ENCODE measurements around the gene NOTUM.
"Not testable (repeated sequence)": the region's sequence is repeated elsewhere in the genome, so short reads cannot be mapped to it uniquely, and the experiment has no call there.

Gene NOTUM

GRCh38 chr17:81996232-81996756 is 35.3 kb upstream of the NOTUM start:
- no peak for DNase-seq

DNA sequence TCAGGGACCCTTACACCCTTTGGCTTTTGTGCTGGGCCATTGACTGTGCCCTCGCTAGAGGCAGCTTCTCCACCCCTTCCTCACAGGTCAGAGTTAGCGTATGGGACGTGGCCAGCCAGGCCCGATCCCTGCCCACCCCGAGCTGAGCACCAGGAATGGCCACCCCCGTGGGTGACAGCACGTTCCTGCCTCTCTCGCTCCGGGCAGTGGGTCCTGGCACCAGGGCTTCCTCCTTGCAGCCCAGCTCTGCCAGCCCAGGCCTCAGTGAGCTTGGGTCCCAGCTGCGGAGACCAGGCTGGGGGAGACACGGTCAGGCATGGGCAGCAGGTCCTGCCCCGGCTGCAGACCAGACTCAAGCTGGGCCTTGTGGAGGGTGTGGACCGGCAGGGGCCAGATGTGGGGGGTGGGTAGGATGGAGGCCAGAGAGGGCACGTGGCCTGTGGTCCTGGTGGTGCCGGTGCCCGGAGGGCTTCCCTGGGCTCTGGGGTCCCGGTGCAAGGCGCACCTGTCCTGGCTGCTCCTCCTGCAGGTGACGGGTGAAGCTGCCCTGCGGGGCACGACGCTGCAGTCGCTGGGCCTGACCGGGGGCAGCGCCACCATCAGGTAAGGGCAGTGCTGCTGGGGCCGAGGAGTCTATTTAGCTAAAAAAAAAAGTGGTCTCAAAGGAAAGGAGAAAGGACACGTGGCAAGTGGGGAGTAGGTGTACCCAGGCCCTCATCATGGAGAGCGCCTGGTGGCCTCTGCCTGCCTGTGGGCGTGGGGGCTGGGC is 34.7 kb upstream of the NOTUM start:
- no peak for DNase-seq

- DNase-seq, result peak; percentile 5
Measured at GRCh38 chr17:81994593-81995462, 33.8 kb upstream of the NOTUM start.

- no peak for DNase-seq
Measured at GRCh38 chr17:81993729-81994592, 33.0 kb upstream of the NOTUM start.

DNA sequence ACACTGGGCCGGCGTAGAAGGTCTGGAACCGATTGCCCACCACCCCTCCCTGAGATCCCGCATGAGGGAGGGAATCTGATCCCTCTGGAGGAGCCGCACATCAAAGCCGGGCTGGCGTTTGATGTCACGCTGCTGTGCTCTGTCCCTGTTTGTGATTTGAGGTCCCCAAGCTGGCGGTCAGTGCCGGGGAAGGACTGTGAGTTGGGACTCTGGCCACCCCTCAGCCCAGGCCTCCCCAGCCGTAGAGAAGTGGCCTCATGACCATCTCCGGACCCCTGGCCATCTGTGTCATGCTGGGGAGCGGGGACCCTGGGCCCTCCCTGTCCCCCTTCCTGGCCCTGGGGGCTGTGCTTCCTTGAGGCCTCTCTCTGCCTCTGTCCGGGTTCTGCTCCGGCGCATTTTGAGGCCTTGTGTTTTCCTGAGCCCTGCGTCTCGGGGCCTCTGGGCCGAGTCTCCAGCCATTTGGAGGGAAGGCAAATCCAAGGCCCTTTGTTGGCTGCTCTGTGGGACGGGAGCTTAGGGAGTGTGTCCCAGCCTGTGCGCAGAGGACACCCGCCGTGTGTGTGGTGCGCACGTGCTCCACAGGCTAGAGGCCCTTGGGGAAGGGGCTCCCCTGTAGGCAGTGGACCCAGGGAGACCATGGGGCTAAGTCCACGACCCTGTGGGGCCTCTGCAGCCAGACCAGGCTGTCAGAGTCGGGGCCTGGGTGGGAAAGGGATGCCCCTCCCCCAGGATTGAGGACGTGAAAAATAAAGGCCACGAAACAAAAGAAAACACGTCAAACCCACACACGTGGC is 31.5 kb upstream of the NOTUM start:
- no peak for DNase-seq

DNA sequence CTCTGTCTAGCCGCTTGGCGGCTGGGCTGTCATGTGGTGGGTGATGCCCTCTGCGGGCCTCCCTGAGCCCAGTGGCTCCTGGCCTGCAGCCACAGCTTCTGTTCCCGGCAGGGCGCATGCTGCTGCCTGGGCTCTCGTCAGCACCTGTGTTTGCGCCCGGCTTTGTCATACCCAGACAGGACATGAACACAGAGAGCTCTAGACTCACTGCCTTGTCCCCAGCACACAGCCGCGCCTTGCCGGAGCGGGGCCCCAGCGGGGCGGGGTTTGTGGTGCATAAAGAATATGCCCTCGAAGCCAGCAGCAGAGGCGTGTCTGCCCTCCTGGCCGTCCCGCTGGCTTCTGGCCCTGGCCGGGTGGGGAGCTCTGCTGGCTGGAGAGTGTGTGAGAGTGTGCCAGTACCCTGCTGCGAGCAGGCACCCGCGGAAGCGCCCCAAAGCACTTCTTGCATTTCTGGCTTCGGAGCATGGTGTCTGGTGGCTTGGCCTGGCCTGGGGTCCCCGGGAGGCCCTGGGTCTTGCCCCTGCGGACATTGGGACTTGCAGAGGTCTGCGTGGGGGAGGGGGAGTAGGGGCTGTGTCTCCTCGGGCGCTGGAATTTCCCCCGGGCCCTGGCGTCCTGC is 30.8 kb upstream of the NOTUM start:
- DNase-seq, result no peak

- DNase-seq, result no peak
Measured at GRCh38 chr17:81990836-81991683, 30.1 kb upstream of the NOTUM start.

DNA sequence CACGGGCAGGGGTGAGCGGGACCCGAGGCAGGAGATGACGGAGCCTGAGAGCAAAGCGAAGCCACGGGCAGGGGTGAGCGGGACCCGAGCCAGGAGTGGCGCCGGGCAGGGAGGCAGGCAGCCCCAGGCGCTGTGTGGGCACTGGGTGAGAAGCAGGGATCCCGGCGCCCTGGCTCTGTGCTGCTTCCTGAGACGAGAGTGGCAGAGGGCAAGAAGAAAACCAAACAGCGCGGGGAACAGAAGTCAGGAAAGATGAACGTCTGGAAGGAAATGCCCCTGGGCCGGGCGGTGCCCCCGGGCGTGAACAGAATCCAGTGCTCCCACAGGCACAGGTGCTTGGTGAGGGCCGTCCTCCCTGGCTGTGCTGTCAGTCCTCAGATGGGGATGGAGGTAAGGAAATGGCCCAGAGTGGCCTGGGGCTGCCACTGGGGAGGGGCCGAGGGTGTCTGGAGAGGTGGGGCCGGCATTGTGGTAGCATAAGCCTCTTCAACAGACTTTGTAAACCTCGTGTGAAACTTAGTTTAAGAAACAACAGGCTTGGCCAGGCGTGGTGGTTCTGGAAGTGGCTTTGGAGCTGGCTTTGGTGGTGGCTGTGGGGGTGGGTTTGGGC is 26.3 kb upstream of the NOTUM start:
- no peak for DNase-seq

DNA sequence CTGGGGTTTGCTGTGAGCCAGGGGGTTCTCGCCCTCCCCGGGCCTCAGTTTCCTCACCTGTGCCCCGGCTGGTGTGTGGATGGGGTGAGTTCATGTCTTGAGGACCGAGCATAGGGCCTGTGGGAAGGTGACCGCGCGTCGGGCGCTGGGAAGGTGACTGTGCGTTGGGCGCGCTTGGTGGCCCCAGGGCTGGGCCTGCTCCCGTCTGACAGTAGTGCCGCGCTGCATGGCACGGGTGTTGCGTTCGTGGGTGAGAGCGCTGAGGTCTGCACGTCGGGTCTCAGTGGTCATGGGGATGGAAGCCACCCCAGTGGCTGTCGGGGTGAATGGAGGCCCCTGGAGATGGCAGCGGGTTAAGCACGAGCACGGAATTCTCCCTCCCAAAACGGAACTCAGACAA is 25.6 kb upstream of the NOTUM start:
- no peak for DNase-seq

DNA sequence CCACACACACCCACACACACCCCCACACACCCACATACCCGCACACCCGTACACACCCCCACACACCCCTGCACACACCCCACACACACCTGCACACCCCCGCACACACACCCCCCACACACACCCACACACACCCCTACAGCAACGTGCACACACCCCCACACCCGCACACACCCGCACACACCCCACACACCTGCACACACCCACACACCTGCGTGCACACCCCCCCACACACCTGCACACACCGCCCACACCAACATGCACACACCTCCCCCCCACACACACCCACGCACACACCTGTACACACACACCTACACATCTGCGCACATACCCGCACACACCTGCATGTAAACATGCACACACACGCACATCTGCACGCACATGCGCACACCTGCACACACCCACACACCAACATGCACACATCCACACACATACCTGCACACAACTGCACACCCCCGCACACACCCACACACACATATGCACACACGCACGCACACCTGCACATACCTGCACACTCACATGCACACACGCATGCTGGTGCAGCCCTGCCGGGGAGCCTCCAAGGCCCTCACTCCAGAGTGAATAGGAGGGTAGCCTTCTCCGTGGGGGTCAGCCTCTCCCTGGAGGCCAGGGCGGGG is 23.9 kb upstream of the NOTUM start:
- no peak for DNase-seq

- DNase-seq, result no peak
Measured at GRCh38 chr17:81983639-81984373, 22.8 kb upstream of the NOTUM start.

- no peak for DNase-seq
Measured at GRCh38 chr17:81983011-81983638, 22.1 kb upstream of the NOTUM start.

GRCh38 chr17:81981511-81981910 is 20.5 kb upstream of the NOTUM start:
- not testable (repeated sequence) for DNase-seq

DNA sequence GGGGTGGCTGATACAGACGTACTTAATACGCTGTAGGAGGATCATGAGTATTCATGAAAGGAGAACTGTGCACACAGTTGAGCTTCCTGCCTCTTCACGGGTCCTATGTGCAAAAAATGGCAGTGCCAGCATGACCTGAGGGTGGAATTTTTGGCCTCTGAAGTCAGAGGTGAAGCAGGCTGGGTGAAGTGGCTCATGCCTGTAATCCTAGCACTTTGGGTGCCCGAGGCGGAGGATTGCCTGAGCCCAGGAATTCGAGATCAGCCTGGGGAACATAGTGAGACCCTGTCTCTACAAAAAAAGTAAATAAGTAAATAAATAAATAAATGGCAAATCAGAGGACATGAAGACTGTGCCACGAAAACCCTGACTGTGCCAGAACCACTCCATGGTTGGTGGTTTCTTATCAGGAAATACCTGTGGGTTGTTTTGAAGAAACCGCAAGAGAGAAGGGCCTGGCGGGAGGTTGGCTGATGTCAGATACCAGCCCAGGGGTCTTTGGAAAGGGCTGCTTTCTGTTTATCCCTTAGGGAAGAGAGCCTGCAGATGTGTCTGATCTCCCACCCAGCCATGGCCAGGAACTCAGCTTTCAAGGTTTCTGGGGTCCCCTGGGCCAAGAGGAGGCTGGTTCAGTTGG is 19.8 kb upstream of the NOTUM start:
- no peak for DNase-seq

DNA sequence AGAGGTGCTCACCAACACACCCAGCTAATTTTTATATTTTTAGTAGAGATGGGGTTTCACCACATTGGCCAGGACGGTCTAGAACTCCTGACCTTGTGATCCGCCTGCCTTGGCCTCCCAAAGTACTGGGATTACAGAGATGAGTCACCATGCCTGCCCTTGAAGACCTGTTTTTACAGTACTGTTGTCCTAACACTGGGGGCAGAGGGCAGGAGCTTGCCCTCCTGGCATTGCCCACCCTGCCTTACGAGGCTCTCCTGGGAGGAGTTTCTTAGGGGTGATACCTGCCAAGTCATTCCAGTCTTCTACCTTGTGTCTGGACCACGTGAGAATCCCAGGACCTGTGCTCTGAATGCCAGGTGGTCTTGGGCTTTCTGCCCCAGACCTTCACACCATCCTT is 19.1 kb upstream of the NOTUM start:
- no peak for DNase-seq

GRCh38 chr17:81978524-81979298 is 17.7 kb upstream of the NOTUM start:
- DNase-seq, result no peak

DNA sequence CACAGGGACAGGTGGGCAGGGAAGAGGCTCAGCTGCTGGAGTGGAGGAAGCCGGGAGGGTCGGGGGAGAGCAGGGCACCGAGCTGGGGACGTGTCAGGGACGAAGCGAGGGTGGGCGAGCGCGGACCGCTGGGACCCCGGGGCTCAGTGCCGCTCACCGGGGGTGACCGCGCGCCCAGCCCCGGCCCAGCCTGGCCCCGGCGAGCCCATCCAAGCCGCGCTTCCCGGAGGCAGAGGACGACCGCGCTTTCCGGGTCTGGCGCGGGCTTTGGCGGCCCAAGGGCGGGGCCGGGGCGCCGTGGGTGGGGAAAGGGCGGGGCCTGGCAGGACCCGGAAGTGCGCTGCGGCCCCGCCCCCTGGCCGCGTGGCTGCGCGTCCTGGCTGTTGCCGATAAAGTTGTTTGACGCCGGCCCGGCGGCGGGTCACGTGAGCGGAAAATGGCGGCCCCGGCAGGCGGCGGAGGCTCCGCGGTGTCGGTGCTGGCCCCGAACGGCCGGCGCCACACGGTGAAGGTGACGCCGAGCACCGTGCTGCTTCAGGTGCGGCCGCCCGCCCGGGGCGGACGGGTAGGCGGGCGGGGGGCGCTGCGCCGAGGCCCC is 16.3 kb upstream of the NOTUM start, which contains the start of gene ASPSCR1:
Gene ASPSCR1 (plus strand): TSS at position 419 of the 598 bp plus-strand sequence. CDS start 18 bp downstream, at position 437.
- peak; percentile 77 for DNase-seq
